Activated T-cell treated with anti-CD3 and anti-CD28 coated beads, Interleukin-2, amount 50 U/mL, for 72 hours (primary cell): ENCODE results near the gene COL18A1. TPM values are rescaled to one million over a fixed set of nuclear protein-coding genes. Genes with fewer than 3 reads are reported as not detected.

Experiments used
- ATAC-seq, 2 donors: fragments of 150-1000 bp; cut with Tn5 transposase; replicated peaks in 1 of 2; 2 replicates each; pipeline ENCODE4 v1.10.0; 2021; ENCODE audit warnings: moderate library complexity in 2 of 2, mild to moderate bottlenecking in 1 of 2
- DNase-seq, 2 donors: peaks; one replicate each; pipeline ENCODE4 v3.0.0; 2021 to 2022; ENCODE audit warnings: mixed read lengths in 1 of 2
- H3K27ac Mint-ChIP-seq: one replicate; pipeline ENCODE4 v1.8.0; 2022; ENCODE audit warnings: mild to moderate bottlenecking, moderate library complexity, mixed read lengths
- H3K27me3 Mint-ChIP-seq: one replicate; pipeline ENCODE4 v1.8.0; 2022; ENCODE audit warnings: low read depth, mixed read lengths
- H3K36me3 Mint-ChIP-seq, 2 donors: one replicate each; pipeline ENCODE4 v1.8.0; 2022; ENCODE audit warnings: mixed read lengths in 2 of 2, mild to moderate bottlenecking in 1 of 2; ENCODE audit not compliant: insufficient read depth in 2 of 2
- H3K4me1 Mint-ChIP-seq: one replicate; pipeline ENCODE4 v1.8.0; 2022; ENCODE audit warnings: low read depth, mixed read lengths
- H3K4me3 Mint-ChIP-seq, 2 donors: one replicate each; pipeline ENCODE4 v1.8.0; 2022; ENCODE audit warnings: mild to moderate bottlenecking in 2 of 2, mixed read lengths in 2 of 2, moderate library complexity in 2 of 2
- H3K9me3 Mint-ChIP-seq, 2 donors: one replicate each; pipeline ENCODE4 v1.8.0; 2022; ENCODE audit warnings: mixed read lengths in 2 of 2
- total RNA-seq, 2 donors: library from RNA; stranded (reverse); gene quantifications; one replicate each; pipeline ENCODE4 v1.2.3, GENCODE V29; 2022

The COL18A1 gene
- total RNA-seq, 2 donors from 2014 or later, result 4.9 to 7.5 TPM

DNA sequence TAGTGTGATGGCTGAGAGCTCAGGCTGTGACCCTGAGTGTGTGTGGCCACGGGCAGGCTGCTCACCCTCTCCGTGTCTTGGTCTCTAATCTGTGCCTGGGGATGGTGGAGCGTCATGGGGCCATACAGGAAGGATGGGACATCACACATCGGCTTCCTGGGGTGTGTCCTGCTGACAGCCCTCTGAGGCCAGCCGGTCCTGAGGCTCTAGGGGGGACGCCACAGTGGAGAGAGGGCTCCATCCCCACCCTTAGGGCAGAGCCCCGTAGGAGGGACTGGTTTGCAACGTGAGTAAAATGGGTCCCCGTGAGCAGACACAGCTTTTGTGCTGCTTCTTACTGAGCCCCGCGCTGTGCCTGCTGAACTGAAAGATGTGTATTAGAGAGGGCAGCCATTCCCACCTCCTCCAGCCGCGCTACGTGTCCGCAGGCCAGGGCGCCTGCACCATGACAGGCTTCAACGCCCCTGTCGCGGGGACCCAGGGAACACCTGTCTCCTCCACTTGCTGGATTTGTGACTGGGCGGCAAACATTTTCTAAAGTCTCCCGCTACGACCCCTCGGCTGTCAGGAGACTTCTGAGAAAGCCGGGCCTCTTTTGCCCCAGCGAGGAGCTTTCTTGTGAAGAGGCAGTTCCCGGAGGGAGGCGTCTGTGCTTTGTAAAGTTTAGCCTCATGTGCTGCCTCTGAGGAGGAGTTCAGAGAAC, 8.1 kb downstream of the COL18A1 start:
- Mint-ChIP-seq H3K4me1 (no peaks in the 10 kb centered on the region), H3K36me3 (no peaks in the 10 kb centered on the region), H3K9me3 (no peaks in the 10 kb centered on the region), H3K27ac (no peak overlapping the region), H3K4me3 (no peak overlapping the region), H3K27me3 (no peaks in the 10 kb centered on the region)
- ATAC-seq, result no peak
- no peak for DNase-seq

DNA sequence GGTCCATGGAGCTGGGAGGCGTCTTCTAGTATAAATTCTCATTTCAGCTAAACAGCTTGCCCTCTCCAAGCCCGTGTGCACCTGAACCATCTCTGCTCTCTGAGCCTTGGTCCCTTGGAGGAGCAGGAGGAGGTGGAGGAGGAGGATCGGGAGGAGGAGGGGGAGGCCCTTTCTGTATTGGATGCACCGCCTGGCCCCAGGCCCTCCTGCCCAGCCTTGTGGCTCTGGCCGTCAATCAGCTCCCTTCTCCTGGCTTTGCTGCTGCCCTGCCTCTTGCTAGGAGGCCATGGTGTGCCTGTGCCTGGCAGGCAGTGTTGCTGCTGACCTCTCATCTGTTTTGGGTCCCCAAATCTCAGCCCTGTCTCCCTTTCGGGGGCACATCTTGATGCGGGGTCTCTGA, 9.0 kb downstream of the COL18A1 start:
- no peak overlapping the region for H3K27ac Mint-ChIP-seq
- no peaks in the 10 kb centered on the region for H3K36me3 Mint-ChIP-seq
- DNase-seq, result no peak
- no peaks in the 10 kb centered on the region for H3K27me3 Mint-ChIP-seq
- H3K4me1 Mint-ChIP-seq, result no peaks in the 10 kb centered on the region
- ATAC-seq, result no peak
- H3K9me3 Mint-ChIP-seq, result no peaks in the 10 kb centered on the region
- H3K4me3 Mint-ChIP-seq, result no peak overlapping the region

DNA sequence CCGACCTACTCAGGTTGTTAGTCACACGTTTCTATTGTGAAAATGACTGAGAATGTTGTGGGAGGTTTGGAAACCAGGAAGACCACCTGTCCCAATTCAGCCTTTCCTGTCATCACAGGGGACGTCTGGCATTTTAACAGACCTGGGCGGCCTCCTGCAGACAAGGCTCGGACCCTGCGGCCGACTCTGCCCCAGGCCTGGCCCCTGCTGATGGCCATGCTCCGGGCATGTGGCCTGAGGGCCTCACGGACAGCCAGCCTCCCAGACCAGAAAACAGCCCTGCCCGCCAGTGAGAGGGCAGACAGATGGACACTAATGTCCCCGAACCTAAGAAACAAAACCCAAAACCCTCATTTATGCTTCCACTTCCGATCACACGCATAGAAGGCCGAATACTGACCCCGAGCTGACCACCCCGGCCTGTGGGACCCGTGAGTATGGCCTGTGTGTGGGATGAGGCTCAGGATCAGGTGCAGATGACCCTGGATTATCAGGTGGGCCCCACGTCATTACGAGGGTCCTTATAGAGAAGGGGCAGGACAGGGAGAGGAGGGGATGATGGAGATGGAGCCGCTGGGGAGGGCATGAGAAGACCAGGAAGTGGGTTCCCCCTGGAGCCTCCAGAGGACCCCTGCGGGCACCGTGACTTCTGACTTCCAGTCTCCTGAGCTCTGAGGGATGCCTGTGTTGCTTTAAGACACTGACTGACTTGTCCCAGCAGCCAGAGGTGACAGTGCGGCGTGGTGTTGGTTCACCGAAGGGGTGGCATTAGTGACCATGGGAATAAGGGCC, 9.6 kb downstream of the COL18A1 start:
- H3K9me3 Mint-ChIP-seq, result no peaks in the 10 kb centered on the region
- DNase-seq, result no peak
- no peaks in the 10 kb centered on the region for H3K4me1 Mint-ChIP-seq
- ATAC-seq, result no peak
- H3K27me3 Mint-ChIP-seq, result no peaks in the 10 kb centered on the region
- H3K27ac Mint-ChIP-seq, result no peak overlapping the region
- H3K36me3 Mint-ChIP-seq, result no peaks in the 10 kb centered on the region
- H3K4me3 Mint-ChIP-seq, result no peak overlapping the region

DNA sequence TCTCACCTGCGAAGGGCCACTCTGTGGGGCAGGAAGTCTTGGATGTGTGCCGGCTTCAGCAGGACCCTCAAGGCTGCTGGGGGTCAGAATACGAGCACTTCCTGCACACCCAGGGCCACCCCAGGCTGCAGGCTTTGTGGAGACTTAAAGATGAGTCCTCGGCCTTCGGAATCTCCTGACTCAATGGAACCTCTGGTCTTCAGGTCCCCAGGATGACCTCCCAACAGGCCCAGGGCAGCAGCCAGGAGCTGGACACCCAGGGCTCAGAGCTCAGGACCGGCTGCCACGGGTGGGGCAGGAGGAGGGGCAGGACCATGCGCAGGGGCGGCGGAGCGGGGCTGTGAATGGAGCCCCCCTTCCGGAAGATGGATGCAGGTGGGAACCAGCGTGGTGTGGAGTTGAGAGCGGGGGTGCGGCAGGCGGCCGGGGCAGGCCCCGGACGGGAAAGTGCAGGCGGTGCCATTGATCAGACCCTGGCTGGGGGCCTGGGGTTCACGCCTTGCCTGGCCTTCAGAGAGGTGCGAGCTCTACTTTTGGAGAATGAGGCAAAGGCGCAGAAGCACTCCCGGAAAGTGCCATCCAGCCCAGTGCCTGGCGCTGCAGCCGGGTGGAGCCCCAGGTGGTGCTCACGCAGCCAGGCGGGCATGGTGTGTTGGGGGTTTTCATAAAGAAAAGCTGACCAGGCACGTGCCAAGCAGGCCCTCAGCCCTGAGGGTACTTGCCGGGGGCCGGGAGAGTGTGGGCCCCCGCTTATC, 10.4 kb downstream of the COL18A1 start:
- Mint-ChIP-seq H3K4me1 (no peaks in the 10 kb centered on the region), H3K27ac (no peak overlapping the region), H3K4me3 (no peak overlapping the region), H3K27me3 (no peaks in the 10 kb centered on the region), H3K36me3 (no peaks in the 10 kb centered on the region), H3K9me3 (no peaks in the 10 kb centered on the region)
- ATAC-seq (no peak), DNase-seq (no peak)

DNA sequence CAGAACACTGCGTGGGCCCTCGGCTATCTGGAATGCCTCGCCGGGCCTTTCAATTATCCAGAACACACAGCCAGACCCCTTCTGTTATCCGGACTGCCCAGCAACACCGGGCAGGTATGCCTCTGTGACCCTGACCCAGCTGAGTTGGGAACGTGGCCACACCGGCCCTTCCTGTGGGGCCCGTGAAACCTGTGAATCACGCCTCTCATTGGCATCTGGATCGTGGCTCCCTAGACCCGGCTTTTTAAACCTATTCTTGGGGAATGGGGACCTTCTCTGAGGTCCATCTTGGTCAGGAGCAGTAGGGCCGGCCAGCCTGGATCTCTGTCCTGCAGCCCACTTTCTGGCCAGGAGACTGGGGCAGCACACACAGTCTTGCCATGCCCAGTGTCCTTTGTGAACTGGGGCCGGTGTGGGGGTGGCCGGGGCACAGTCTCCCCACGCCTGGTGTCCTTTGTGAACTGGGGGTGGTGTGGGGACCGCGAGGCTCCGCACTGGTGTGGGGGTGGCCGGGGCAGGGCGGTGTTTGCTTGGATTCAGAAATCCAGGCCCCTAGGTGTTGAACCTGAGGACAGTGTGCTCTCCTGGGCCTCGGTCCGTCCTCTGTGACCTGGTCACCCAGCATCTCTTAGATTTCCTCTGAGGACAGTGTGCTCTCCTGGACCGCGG, 11.1 kb downstream of the COL18A1 start:
- DNase-seq (no peak), ATAC-seq (no peak)
- Mint-ChIP-seq H3K36me3 (no peaks in the 10 kb centered on the region), H3K27ac (no peak overlapping the region), H3K4me1 (no peaks in the 10 kb centered on the region), H3K4me3 (no peak overlapping the region), H3K27me3 (no peaks in the 10 kb centered on the region), H3K9me3 (no peaks in the 10 kb centered on the region)

DNA sequence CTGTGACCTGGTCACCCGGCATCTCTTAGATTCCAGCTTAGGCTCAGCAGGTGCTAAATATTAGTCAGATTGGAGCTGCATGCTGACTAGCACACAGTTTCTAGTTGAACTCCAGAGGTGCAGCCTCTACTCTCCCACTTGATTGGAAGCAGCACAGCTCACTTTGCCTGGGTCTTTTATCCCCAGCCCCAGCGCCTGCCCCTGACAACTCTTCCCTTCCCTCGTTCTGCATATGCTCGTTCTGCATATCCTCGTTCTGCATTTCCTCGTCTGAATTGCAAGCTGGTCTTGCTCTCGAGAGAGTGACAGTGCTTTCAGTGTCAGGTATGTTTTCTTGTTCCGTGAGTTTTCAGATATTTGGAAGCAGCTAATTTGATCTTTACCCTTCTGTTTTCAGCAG, 11.7 kb downstream of the COL18A1 start:
- DNase-seq, result no peak
- Mint-ChIP-seq H3K27ac (no peak overlapping the region), H3K36me3 (no peaks in the 10 kb centered on the region), H3K27me3 (no peaks in the 10 kb centered on the region), H3K4me3 (no peak overlapping the region), H3K4me1 (no peaks in the 10 kb centered on the region), H3K9me3 (no peaks in the 10 kb centered on the region)
- no peak for ATAC-seq

DNA sequence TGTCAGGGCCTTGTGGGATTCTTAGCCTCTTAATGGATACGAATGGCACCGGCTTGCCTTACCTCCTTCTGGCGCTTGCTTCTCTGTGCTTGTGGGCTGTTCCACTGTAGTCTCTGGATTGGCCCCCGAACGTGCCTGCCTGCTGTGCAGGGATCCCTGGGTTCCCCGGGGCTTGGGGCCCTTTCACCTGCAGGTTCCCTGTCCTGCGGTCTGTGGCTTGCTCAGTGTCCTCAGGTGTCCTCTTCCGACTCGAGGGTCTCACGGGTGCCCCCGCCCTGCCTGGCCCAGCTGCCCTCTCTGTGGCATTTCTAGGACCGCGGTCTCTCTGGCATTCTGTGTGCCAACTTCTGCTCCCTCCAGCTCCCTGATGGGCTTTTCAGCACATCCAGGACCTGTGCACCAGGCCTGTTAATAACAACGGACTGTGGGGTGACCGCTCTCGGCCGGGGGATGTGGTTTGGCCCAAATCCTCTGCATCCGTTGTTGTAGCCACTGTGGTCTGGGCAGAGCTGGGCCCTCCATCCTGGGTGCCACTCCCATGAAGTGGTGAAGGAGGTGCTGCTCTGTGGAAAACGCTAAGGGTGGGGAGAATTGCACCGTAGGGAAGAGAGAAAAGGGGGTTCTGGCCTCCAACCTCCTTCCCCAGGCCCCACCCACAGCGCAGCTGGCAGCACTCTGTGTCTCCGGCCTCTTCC, 12.4 kb downstream of the COL18A1 start:
- DNase-seq (no peak), ATAC-seq (no peak)
- no peaks in the 10 kb centered on the region for H3K9me3 Mint-ChIP-seq
- H3K27me3 Mint-ChIP-seq, result no peaks in the 10 kb centered on the region
- H3K4me3 Mint-ChIP-seq, result no peak overlapping the region
- H3K36me3 Mint-ChIP-seq, result no peaks in the 10 kb centered on the region
- no peak overlapping the region for H3K27ac Mint-ChIP-seq
- H3K4me1 Mint-ChIP-seq, result no peaks in the 10 kb centered on the region

DNA sequence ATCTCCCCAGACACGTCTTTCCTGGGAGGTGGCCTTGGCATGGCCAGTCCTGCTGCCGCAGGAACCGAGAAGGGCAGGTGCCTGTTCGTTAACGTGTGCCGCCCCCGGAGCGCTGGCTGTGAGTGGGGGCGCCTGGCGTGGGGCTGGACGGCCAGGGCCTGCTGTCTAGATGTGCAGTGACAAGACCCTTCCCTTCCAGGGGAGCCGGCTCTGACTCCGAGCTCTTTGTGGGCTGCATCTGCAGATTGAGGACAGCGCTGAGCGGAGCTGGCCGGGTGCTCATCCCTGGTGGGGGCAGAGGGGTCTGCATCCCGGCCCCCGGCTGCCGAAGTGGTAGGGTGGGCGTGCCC, 13.0 kb downstream of the COL18A1 start:
- DNase-seq, result no peak
- H3K4me1 Mint-ChIP-seq, result no peaks in the 10 kb centered on the region
- no peaks in the 10 kb centered on the region for H3K9me3 Mint-ChIP-seq
- H3K4me3 Mint-ChIP-seq, result no peak overlapping the region
- no peak overlapping the region for H3K27ac Mint-ChIP-seq
- H3K36me3 Mint-ChIP-seq, result no peaks in the 10 kb centered on the region
- H3K27me3 Mint-ChIP-seq, result no peaks in the 10 kb centered on the region
- no peak for ATAC-seq

DNA sequence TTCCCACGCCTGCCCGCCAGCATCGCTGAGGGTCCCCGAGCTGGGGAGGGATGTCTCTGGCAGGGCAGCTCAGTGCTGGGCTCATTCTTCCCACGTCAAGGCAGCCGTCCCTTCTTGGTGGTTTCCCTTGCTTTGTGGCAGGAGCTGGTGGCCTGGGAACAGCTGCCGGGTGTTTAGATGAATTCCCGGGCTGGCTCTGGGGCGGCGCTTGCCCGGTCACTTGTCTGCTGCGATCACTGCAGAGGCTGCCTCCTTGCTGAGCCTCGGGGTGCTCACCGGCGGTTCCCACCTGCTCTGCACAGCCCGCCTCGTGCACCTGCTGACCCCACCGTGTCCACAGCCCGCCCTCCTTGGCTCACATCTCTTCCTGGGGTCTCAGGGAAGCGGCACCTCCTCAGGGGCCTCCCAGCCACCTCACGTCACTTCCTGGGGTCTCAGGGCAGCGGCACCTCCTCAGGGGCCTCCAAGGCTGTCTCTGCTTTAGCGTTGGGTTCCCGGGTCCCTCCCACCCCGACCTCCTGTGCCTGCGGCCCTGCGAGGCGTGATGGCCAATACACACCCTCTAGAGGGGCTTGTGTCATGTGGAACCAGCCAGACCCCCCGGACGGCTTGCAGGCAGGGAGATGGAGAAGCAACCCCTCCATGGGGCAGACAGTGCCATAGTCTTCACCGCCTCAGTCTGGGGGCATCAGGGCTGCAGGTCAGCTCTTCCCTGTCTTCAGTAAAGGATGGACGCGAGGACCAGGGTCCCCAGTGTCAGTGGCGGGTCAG, 13.5 kb downstream of the COL18A1 start:
- no peaks in the 10 kb centered on the region for H3K9me3 Mint-ChIP-seq
- H3K4me1 Mint-ChIP-seq, result no peaks in the 10 kb centered on the region
- H3K27me3 Mint-ChIP-seq, result no peaks in the 10 kb centered on the region
- no peaks in the 10 kb centered on the region for H3K36me3 Mint-ChIP-seq
- H3K27ac Mint-ChIP-seq, result no peak overlapping the region
- no peak overlapping the region for H3K4me3 Mint-ChIP-seq
- ATAC-seq (no peak), DNase-seq (no peak)

DNA sequence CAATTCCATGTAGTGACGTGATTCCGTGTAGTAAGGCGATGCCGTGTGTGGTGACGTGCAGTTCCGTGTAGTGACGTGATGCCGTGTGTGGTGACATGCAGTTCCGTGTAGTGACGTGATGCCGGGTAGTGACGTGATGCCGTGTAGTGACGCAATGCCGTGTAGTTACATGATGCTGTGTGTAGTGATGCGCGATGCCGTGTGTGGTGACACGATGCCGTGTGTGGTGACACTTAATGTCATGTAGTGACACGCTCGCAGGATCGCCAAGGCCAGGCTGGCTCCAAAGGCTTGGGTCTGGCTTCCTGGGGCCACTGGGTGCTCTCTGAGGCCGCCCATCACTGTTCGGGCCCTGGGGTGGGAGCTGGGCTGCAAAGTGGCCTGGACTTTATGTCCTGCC, 14.2 kb downstream of the COL18A1 start:
- no peak overlapping the region for H3K27ac Mint-ChIP-seq
- no peaks in the 10 kb centered on the region for H3K36me3 Mint-ChIP-seq
- no peaks in the 10 kb centered on the region for H3K27me3 Mint-ChIP-seq
- DNase-seq, result no peak
- H3K4me3 Mint-ChIP-seq, result no peak overlapping the region
- no peak for ATAC-seq
- no peaks in the 10 kb centered on the region for H3K9me3 Mint-ChIP-seq
- no peaks in the 10 kb centered on the region for H3K4me1 Mint-ChIP-seq

DNA sequence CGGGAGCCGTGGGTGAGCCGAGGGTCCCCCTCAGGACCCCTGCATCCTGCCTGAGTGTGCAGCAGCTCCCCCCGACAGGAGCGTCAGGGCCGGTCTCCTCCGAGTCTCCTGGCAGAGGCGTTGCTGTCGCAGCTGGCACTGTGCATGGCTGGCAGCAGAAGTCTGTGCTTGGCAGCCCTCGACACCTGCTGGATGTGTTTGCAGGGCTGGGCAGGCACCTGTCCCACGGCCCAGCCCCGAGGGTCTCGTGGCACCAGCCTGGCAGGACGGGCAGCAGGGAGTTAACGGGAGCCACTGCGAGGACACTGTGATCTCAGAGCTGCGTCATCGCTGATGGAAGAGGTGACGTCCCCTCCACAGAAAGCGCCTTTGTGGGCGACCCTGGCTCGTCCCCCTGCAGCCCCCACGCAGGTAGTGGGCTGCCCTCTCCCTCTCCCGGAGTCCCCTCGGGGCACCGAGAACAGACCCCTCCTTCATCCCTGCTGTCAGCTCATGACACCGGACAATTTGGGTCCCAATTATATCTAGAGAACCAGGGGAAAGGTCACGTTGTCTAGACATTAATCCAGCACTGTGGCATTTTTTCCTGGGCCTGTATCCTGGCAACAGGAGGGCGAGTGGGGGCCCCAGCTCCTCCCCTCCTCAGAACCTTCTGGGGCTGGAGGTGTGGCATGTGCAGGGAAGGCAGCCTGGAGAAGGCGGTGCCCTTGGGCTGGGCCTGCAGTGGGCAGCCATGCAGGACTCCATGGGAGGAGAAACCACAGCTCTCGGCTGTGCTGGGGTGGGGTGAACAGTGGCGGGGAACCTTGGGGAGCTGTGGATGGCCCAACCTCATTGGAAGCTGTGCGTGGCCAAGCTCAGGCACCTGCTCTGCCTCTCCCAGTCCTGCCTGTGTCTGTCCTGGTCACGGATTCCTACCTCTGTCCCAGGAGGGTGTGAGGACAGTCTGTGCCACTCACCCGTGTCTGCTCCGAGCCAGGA, 15.4 kb downstream of the COL18A1 start:
- no peak overlapping the region for H3K4me3 Mint-ChIP-seq
- H3K27me3 Mint-ChIP-seq, result no peaks in the 10 kb centered on the region
- H3K9me3 Mint-ChIP-seq, result no peaks in the 10 kb centered on the region
- no peak for ATAC-seq
- DNase-seq, result no peak
- H3K27ac Mint-ChIP-seq, result no peak overlapping the region
- no peaks in the 10 kb centered on the region for H3K4me1 Mint-ChIP-seq
- no peaks in the 10 kb centered on the region for H3K36me3 Mint-ChIP-seq
